Panc1 (cell line): ENCODE results near the gene DNAAF9. TPM values are rescaled to one million over a fixed set of nuclear protein-coding genes. Genes with fewer than 3 reads are reported as not detected.

ENCODE experiments used
- ATAC-seq: fragments of 200-7000 bp; cut with Tn5 transposase; 2 replicates; pipeline ENCODE4 v1.9.1; 2020; ENCODE audit warnings: mild to moderate bottlenecking, moderate library complexity
- BruUV-seq: library from RNA; stranded (reverse); fragments of 400-500 nt; replicated peaks from 2 replicates; lab custom pipeline; 2021; lab: Mats Ljungman, UMichigan
- CTCF ChIA-PET: fragments of 300-600 bp; sonication (Branson Sonifier 250); formaldehyde crosslinking; loops from one replicate; lab custom pipeline; 2022; ENCODE audit warnings: antibody characterized with exemption; lab: Charles Lee
- POLR2A ChIA-PET: fragments of 300-600 bp; sonication (Branson Sonifier 250); formaldehyde crosslinking; loops from one replicate; lab custom pipeline; 2022; ENCODE audit warnings: antibody characterized with exemption; lab: Charles Lee
- DNase-seq: peaks from one replicate; pipeline ENCODE4 v3.0.0-alpha.2; 2010; ENCODE audit warnings: low read depth, low spot score
- H3K27ac ChIP-seq: 2 replicates; pipeline ENCODE4 v1.5.1; 2011; ENCODE audit warnings: mild to moderate bottlenecking, low read length, inconsistent platforms
- H3K27me3 ChIP-seq: fragments of 200-500 bp; sonication (Bioruptor generic); 2 replicates; pipeline ENCODE4 v1.6.0; 2014; ENCODE audit warnings: low read length, inconsistent platforms; ENCODE audit not compliant: control insufficient read depth, insufficient read depth
- H3K36me3 ChIP-seq: fragments of 200-500 bp; sonication (Bioruptor generic); 2 replicates; pipeline ENCODE4 v1.5.1; 2014; ENCODE audit warnings: inconsistent platforms, mild to moderate bottlenecking, low read length, moderate library complexity; ENCODE audit not compliant: control insufficient read depth, insufficient read depth
- H3K4me1 ChIP-seq: 2 replicates; pipeline ENCODE4 v1.5.1; 2011; ENCODE audit warnings: inconsistent platforms, mild to moderate bottlenecking, low read length, moderate library complexity; ENCODE audit not compliant: control insufficient read depth, insufficient read depth
- H3K4me3 ChIP-seq, 2 experiments: 2 replicates each; pipeline ENCODE4 v1.5.1; 2011 to 2012; ENCODE audit warnings: low read depth in 2 of 2, low read length in 2 of 2, mild to moderate bottlenecking in 2 of 2, inconsistent platforms in 1 of 2, moderate library complexity in 1 of 2
- H3K9me3 ChIP-seq: fragments of 200-500 bp; sonication (Bioruptor generic); 2 replicates; pipeline ENCODE4 v1.5.1; 2014; ENCODE audit warnings: low read depth, mild to moderate bottlenecking, inconsistent platforms, low read length, moderate library complexity; ENCODE audit not compliant: control insufficient read depth, insufficient read depth
- POLR2AphosphoS5 ChIP-seq: IDR thresholded peaks from 2 replicates; pipeline ENCODE4 v1.6.1; 2012; ENCODE audit warnings: mild to moderate bottlenecking, low read depth, low read length, moderate library complexity
- SIN3A ChIP-seq: IDR thresholded peaks from 2 replicates; pipeline ENCODE4 v1.6.1; 2012; ENCODE audit warnings: low read depth, mild to moderate bottlenecking, low read length, moderate library complexity, borderline replicate concordance; ENCODE audit not compliant: insufficient read depth
- TCF7L2 ChIP-seq: IDR thresholded peaks from 2 replicates; pipeline ENCODE4 v1.6.1; 2011; ENCODE audit warnings: mild to moderate bottlenecking, low read depth, low read length, inconsistent platforms
- in situ Hi-C: cut with HindIII; loops from 2 replicates; pipeline ENCODE4 v1.10.0; 2016; ENCODE audit warnings: low sequenced_read_pairs, low pct_unique_long_range_greater_than_20kb
- intact Hi-C: fragments of 100-400 bp; cut with micrococcal nuclease; formaldehyde crosslinking; loops from one replicate; pipeline ENCODE4 v1.10.0; 2022; ENCODE audit not compliant: unreplicated experiment
- total RNA-seq: library from RNA; stranded (reverse); gene quantifications from one replicate; pipeline ENCODE4 v1.2.1, GENCODE V29; 2021; ENCODE audit not compliant: unreplicated experiment
- TF ChIP-seq, protein P1 (sequence below), 2 experiments: IDR thresholded peaks; 2 replicates each; pipeline ENCODE4 v1.6.1; 2011 to 2012; ENCODE audit warnings: low read depth in 2 of 2, control low read depth in 1 of 2, low read length in 1 of 2, mild to moderate bottlenecking in 1 of 2, moderate library complexity in 1 of 2; ENCODE audit not compliant: insufficient read depth in 1 of 2
- TF ChIP-seq, protein P2 (sequence below): fragments of 450-650 bp; IDR thresholded peaks from 2 replicates; pipeline ENCODE4 v1.5.1; 2017; ENCODE audit warnings: mild to moderate bottlenecking

Gene DNAAF9
- total RNA-seq, 1 experiment from 2014 or later, result 7.4 TPM

DNA sequence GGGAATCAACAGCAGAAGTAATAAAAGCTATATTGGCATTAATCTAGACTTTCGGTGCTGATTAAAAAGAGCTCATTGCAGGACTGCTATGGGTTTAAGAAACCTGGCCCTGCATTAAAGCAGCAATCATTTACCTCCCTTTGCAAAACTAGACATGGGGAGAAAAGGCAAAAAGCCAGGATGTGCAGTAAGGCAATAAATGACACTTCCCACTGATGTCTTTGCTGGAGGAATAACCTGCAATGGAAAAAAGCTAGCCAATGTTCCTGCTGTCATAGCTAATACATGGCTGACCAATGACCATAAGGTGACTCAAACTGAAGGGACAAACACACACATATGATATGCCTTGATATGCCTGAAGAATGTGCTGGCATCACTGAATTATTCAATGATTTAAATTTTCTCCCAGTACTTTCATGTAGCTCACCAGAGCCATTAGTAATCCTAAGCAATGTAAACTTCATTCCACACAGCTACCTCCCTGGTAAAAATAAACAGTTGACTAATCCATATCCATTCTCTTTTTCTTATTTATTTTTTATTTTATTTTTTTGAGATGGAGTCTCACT lies 8.7 kb downstream of the DNAAF9 start:
- H3K36me3 ChIP-seq, result no peaks in the 10 kb centered on the region
- H3K27ac ChIP-seq, result no peak overlapping the region
- H3K4me1 ChIP-seq, result no peaks in the 10 kb centered on the region
- intact Hi-C loops, result no loop called here
- no peak for DNase-seq
- TF ChIP-seq, protein P1, sequence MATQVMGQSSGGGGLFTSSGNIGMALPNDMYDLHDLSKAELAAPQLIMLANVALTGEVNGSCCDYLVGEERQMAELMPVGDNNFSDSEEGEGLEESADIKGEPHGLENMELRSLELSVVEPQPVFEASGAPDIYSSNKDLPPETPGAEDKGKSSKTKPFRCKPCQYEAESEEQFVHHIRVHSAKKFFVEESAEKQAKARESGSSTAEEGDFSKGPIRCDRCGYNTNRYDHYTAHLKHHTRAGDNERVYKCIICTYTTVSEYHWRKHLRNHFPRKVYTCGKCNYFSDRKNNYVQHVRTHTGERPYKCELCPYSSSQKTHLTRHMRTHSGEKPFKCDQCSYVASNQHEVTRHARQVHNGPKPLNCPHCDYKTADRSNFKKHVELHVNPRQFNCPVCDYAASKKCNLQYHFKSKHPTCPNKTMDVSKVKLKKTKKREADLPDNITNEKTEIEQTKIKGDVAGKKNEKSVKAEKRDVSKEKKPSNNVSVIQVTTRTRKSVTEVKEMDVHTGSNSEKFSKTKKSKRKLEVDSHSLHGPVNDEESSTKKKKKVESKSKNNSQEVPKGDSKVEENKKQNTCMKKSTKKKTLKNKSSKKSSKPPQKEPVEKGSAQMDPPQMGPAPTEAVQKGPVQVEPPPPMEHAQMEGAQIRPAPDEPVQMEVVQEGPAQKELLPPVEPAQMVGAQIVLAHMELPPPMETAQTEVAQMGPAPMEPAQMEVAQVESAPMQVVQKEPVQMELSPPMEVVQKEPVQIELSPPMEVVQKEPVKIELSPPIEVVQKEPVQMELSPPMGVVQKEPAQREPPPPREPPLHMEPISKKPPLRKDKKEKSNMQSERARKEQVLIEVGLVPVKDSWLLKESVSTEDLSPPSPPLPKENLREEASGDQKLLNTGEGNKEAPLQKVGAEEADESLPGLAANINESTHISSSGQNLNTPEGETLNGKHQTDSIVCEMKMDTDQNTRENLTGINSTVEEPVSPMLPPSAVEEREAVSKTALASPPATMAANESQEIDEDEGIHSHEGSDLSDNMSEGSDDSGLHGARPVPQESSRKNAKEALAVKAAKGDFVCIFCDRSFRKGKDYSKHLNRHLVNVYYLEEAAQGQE (IDR thresholded peaks at IDR 0.05; ENCODE audit: insufficient read depth in 1 of 2, low read depth in 2 of 2, low read length in 1 of 2), result no peak
- TF ChIP-seq POLR2AphosphoS5 (no peak), SIN3A (no peak), TCF7L2 (no peak)
- TF ChIP-seq, protein P2, sequence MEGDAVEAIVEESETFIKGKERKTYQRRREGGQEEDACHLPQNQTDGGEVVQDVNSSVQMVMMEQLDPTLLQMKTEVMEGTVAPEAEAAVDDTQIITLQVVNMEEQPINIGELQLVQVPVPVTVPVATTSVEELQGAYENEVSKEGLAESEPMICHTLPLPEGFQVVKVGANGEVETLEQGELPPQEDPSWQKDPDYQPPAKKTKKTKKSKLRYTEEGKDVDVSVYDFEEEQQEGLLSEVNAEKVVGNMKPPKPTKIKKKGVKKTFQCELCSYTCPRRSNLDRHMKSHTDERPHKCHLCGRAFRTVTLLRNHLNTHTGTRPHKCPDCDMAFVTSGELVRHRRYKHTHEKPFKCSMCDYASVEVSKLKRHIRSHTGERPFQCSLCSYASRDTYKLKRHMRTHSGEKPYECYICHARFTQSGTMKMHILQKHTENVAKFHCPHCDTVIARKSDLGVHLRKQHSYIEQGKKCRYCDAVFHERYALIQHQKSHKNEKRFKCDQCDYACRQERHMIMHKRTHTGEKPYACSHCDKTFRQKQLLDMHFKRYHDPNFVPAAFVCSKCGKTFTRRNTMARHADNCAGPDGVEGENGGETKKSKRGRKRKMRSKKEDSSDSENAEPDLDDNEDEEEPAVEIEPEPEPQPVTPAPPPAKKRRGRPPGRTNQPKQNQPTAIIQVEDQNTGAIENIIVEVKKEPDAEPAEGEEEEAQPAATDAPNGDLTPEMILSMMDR, result no peak
- POLR2A ChIA-PET, result interaction anchor here (0.6 kb wide), 1 partner anchor 56 kb away, joined by 15 read pairs; no protein-coding TSS in a partner anchor
- in situ Hi-C loops, result no loop called here
- BruUV-seq, result no TSS peak
- H3K27me3 ChIP-seq, result no peaks in the 10 kb centered on the region
- H3K4me3 ChIP-seq, result no peak overlapping the region
- CTCF ChIA-PET, result no interaction called here
- H3K9me3 ChIP-seq, result no peaks in the 10 kb centered on the region
- no peak for ATAC-seq

DNA sequence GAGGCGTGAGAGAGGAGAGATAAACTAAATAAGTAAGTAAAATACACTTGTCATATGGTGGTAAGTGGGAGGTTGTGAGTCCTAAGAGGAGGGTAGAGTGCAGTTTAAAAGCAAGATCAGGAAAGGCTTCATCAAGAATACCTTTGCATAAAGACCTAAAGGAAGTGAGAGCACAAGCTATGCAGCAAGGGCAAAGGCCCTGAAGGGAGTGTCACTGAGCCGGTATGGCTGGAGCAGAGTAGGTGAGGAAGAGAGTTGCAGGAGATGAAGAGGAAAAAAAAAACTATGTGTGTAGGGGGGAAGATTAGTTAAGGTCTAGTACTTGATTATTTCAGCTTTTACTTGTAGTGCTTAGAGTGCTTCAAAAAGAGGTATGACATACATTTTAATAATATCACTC lies 11.0 kb downstream of the DNAAF9 start:
- CTCF ChIA-PET, result no interaction called here
- Histone ChIP-seq H3K4me3 (no peak overlapping the region), H3K27ac (no peak overlapping the region), H3K9me3 (no peaks in the 10 kb centered on the region), H3K36me3 (no peaks in the 10 kb centered on the region), H3K4me1 (no peaks in the 10 kb centered on the region), H3K27me3 (no peaks in the 10 kb centered on the region)
- in situ Hi-C loops, result no loop called here
- TF ChIP-seq TCF7L2 (no peak), SIN3A (no peak), POLR2AphosphoS5 (no peak)
- TF ChIP-seq, protein P1 (IDR thresholded peaks at IDR 0.05; ENCODE audit: insufficient read depth in 1 of 2, low read depth in 2 of 2, low read length in 1 of 2), result no peak
- TF ChIP-seq, protein P2, result no peak
- POLR2A ChIA-PET, result no interaction called here
- ATAC-seq (no peak), DNase-seq (no peak)
- BruUV-seq, result no TSS peak
- intact Hi-C loops, result no loop called here
